ENCODE data around the gene MAP2K4. TPM values are rescaled to one million over a fixed set of nuclear protein-coding genes. Genes with fewer than 3 reads are reported as not detected.
A peak's percentile ranks its signal among the peaks of the same experiment; 100 is the strongest.

MAP2K4 gene
- total RNA-seq, 1 donor from 2014 or later: 61.9 TPM

DNA sequence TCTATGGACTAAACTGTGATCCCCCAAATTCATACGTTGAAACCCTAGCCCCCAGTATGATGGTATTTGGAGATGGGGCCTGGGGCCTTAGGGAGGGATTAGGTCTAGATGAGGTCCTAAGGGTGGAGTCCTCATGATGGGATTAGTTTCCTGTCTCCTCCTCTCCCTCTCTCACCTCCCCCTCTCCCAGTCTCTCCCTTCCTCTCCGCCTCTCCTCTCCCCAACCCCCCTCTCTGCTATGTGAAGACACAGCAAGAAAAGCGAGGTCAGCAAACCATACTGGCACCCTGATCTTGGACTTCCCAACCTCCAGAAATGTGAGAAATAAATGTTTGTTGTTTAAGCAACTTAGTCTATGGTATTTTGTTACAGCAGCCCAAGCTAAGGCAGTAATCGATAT lies 38.8 kb upstream of the MAP2K4 start:
- Mint-ChIP-seq H3K27ac (no peak overlapping the region), H3K36me3 (peaks cover 29% of the 10 kb centered on the region), H3K4me1 (no peaks in the 10 kb centered on the region), H3K4me3 (no peak overlapping the region), H3K9me3 (no peaks in the 10 kb centered on the region), H3K27me3 (ENCODE audit: insufficient read depth, low read depth) (no peaks in the 10 kb centered on the region)
- H3K27ac ChIP-seq: no peak overlapping the region
- no peak overlapping the region for H2AFZ ChIP-seq (replicated peaks)
- H3K9ac ChIP-seq: no peak overlapping the region
- no peaks in the 10 kb centered on the region for H3K4me1 ChIP-seq
- DNase-seq (ENCODE audit: low spot score): no peak
- peaks cover 9% of the 10 kb centered on the region for H3F3A ChIP-seq (ENCODE audit: low read depth)
- H4K20me1 ChIP-seq (ENCODE audit: low read depth): no peaks in the 10 kb centered on the region
- no peaks in the 10 kb centered on the region for H3K27me3 ChIP-seq
- no peaks in the 10 kb centered on the region for H3K9me3 ChIP-seq (ENCODE audit: low read depth)
- H3K79me2 ChIP-seq (ENCODE audit: low read depth): no peaks in the 10 kb centered on the region
- no peak overlapping the region for H3K4me2 ChIP-seq
- TF ChIP-seq EZH2phosphoT487 (IDR thresholded peaks at IDR 0.05) (no peak), EZH2 (IDR thresholded peaks at IDR 0.05) (no peak)
- TF ChIP-seq, protein P1, sequence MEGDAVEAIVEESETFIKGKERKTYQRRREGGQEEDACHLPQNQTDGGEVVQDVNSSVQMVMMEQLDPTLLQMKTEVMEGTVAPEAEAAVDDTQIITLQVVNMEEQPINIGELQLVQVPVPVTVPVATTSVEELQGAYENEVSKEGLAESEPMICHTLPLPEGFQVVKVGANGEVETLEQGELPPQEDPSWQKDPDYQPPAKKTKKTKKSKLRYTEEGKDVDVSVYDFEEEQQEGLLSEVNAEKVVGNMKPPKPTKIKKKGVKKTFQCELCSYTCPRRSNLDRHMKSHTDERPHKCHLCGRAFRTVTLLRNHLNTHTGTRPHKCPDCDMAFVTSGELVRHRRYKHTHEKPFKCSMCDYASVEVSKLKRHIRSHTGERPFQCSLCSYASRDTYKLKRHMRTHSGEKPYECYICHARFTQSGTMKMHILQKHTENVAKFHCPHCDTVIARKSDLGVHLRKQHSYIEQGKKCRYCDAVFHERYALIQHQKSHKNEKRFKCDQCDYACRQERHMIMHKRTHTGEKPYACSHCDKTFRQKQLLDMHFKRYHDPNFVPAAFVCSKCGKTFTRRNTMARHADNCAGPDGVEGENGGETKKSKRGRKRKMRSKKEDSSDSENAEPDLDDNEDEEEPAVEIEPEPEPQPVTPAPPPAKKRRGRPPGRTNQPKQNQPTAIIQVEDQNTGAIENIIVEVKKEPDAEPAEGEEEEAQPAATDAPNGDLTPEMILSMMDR (IDR thresholded peaks at IDR 0.05): no peak
- peaks cover 4% of the 10 kb centered on the region for H3K36me3 ChIP-seq
- no peak overlapping the region for H3K4me3 ChIP-seq

GRCh38 chr17:11986179-11986941 lies 34.3 kb upstream of the MAP2K4 start:
- Histone ChIP-seq H3K4me1 (no peaks in the 10 kb centered on the region), H3K27me3 (no peaks in the 10 kb centered on the region), H3K79me2 (ENCODE audit: low read depth) (no peaks in the 10 kb centered on the region), H3K36me3 (peaks cover 4% of the 10 kb centered on the region), H2AFZ (replicated peaks) (no peak overlapping the region), H3K4me2 (no peak overlapping the region), H4K20me1 (ENCODE audit: low read depth) (no peaks in the 10 kb centered on the region), H3K9me3 (ENCODE audit: low read depth) (no peaks in the 10 kb centered on the region), H3K4me3 (no peak overlapping the region), H3F3A (ENCODE audit: low read depth) (no peaks in the 10 kb centered on the region), H3K27ac (no peak overlapping the region), H3K9ac (no peak overlapping the region)
- Mint-ChIP-seq H3K4me3 (no peak overlapping the region), H3K9me3 (peaks cover 4% of the 10 kb centered on the region), H3K4me1 (no peaks in the 10 kb centered on the region), H3K36me3 (peaks cover 29% of the 10 kb centered on the region), H3K27ac (no peak overlapping the region), H3K27me3 (ENCODE audit: insufficient read depth, low read depth) (no peaks in the 10 kb centered on the region)
- no peak for DNase-seq (ENCODE audit: low spot score)
- TF ChIP-seq, protein P1 (IDR thresholded peaks at IDR 0.05): no peak

GRCh38 chr17:11986942-11987329 lies 33.7 kb upstream of the MAP2K4 start:
- Mint-ChIP-seq H3K27ac (no peak overlapping the region), H3K9me3 (peaks cover 4% of the 10 kb centered on the region), H3K27me3 (ENCODE audit: insufficient read depth, low read depth) (no peaks in the 10 kb centered on the region), H3K36me3 (peaks cover 29% of the 10 kb centered on the region), H3K4me1 (no peaks in the 10 kb centered on the region), H3K4me3 (no peak overlapping the region)
- TF ChIP-seq EZH2 (IDR thresholded peaks at IDR 0.05): no peak
- TF ChIP-seq, protein P1 (IDR thresholded peaks at IDR 0.05): peak; percentile 70
- Histone ChIP-seq H4K20me1 (ENCODE audit: low read depth) (no peaks in the 10 kb centered on the region), H3K27me3 (no peaks in the 10 kb centered on the region), H3K9ac (no peak overlapping the region), H3K79me2 (ENCODE audit: low read depth) (no peaks in the 10 kb centered on the region), H3K4me1 (no peaks in the 10 kb centered on the region), H2AFZ (replicated peaks) (no peak overlapping the region), H3K9me3 (ENCODE audit: low read depth) (no peaks in the 10 kb centered on the region), H3K4me2 (no peak overlapping the region), H3K4me3 (no peak overlapping the region), H3F3A (ENCODE audit: low read depth) (no peaks in the 10 kb centered on the region), H3K27ac (no peak overlapping the region), H3K36me3 (peaks cover 4% of the 10 kb centered on the region)
- DNase-seq (ENCODE audit: low spot score): peak; percentile 56
